CD8-positive, alpha-beta memory T cell (primary cell): ENCODE data around the gene PADI6. TPM values are rescaled to one million over a fixed set of nuclear protein-coding genes. Genes with fewer than 3 reads are reported as not detected.
"Not testable (repeated sequence)": the region's sequence is repeated elsewhere in the genome, so short reads cannot be mapped to it uniquely, and the experiment has no call there.

Experiments
- CTCF ChIA-PET: fragments of 350-600 bp; sonication (Branson Sonifier 250); formaldehyde crosslinking; loops from one replicate; lab custom pipeline; 2021; ENCODE audit warnings: antibody characterized with exemption; lab: Charles Lee
- POLR2A ChIA-PET: fragments of 350-600 bp; sonication (Branson Sonifier 250); formaldehyde crosslinking; loops from one replicate; lab custom pipeline; 2021; ENCODE audit warnings: antibody characterized with exemption; lab: Charles Lee
- DNase-seq, 5 donors: peaks; one replicate each; pipeline versions ENCODE4 v3.0.0 to v3.0.0-alpha.2; 2020 to 2022; ENCODE audit warnings: mixed read lengths in 1 of 5
- H3K27ac ChIP-seq: one replicate; pipeline ENCODE4 v1.7.0; 2013; ENCODE audit warnings: low read depth, mild to moderate bottlenecking, low read length, moderate library complexity
- H3K27me3 ChIP-seq: 2 replicates; pipeline ENCODE4 v1.7.0; 2013; ENCODE audit warnings: low read length, mild to moderate bottlenecking; ENCODE audit not compliant: insufficient read depth, poor library complexity, severe bottlenecking
- H3K36me3 ChIP-seq: 2 replicates; pipeline ENCODE4 v1.7.0; 2013; ENCODE audit warnings: mild to moderate bottlenecking, low read length, moderate library complexity; ENCODE audit not compliant: insufficient read depth
- H3K4me1 ChIP-seq: 2 replicates; pipeline ENCODE4 v1.7.0; 2013; ENCODE audit warnings: mild to moderate bottlenecking, low read length, moderate library complexity; ENCODE audit not compliant: insufficient read depth
- H3K4me3 ChIP-seq: 2 replicates; pipeline ENCODE4 v1.7.0; 2013; ENCODE audit warnings: mild to moderate bottlenecking, low read length
- H3K9me3 ChIP-seq: 2 replicates; pipeline ENCODE4 v1.7.0; 2013; ENCODE audit warnings: mild to moderate bottlenecking, low read length
- H3K27ac Mint-ChIP-seq, 8 donors: one replicate each; pipeline ENCODE4 v1.8.0; 2020 to 2021; ENCODE audit warnings: mixed read lengths in 8 of 8, mild to moderate bottlenecking in 6 of 8, inconsistent platforms in 3 of 8, moderate library complexity in 3 of 8
- H3K27me3 Mint-ChIP-seq, 2 donors: one replicate each; pipeline ENCODE4 v1.8.0; 2020 to 2021; ENCODE audit warnings: mixed read lengths in 2 of 2, mild to moderate bottlenecking in 1 of 2, moderate library complexity in 1 of 2
- H3K36me3 Mint-ChIP-seq, 3 donors: one replicate each; pipeline ENCODE4 v1.8.0; 2020 to 2021; ENCODE audit warnings: mixed read lengths in 3 of 3, inconsistent platforms in 1 of 3, mild to moderate bottlenecking in 1 of 3
- H3K4me1 Mint-ChIP-seq, 3 donors: one replicate each; pipeline ENCODE4 v1.8.0; 2020 to 2021; ENCODE audit warnings: mixed read lengths in 3 of 3, inconsistent platforms in 1 of 3, mild to moderate bottlenecking in 1 of 3
- H3K4me3 Mint-ChIP-seq, 7 donors: one replicate each; pipeline ENCODE4 v1.8.0; 2020 to 2021; ENCODE audit warnings: mixed read lengths in 7 of 7, mild to moderate bottlenecking in 6 of 7, moderate library complexity in 4 of 7, inconsistent platforms in 2 of 7
- H3K9me3 Mint-ChIP-seq, 5 donors: one replicate each; pipeline ENCODE4 v1.8.0; 2020 to 2022; ENCODE audit warnings: mixed read lengths in 5 of 5, mild to moderate bottlenecking in 3 of 5, moderate library complexity in 2 of 5, inconsistent platforms in 1 of 5
- polyA plus RNA-seq: library from polyadenylated mRNA; unstranded; fragments of 300-500 nt; fragmentation: Illumina TruSeq; gene quantifications from one replicate; pipeline ENCODE4 v1.2.3, GENCODE V29; 2021
- total RNA-seq, 2 experiments: library from RNA; stranded (reverse); gene quantifications; one replicate each; pipeline ENCODE4 v1.2.3, GENCODE V29; 2021

The PADI6 gene
- total and polyA plus RNA-seq, 3 experiments from 2014 or later = not detected

DNA sequence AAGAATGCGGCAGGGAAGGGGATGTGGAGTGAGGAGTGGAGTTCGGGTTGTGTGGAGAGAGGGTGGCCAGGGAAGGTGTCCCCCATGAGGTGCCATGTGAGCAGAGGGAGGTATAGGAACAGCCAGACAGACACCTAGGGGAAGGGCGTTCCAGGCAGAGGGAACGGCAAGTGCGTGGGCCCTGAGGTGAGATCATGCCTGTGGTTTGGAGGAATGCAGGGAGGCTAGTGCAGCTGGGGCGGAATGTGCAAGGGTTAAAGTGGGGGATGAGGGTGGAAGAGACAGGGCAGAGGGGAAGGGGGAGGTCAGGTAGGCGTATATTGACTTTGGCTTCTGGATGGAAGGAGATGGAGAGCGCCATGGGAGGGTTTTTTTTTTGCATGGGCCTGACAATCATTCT, 31.6 kb upstream of the PADI6 start:
- Mint-ChIP-seq H3K27me3 (peaks cover 14 to 27% of the 10 kb centered on the region in 2 donors), H3K4me3 (no peak overlapping the region), H3K36me3 (no peaks in the 10 kb centered on the region), H3K4me1 (peaks cover 0 to 5% (median 0%) of the 10 kb centered on the region in 3 donors), H3K27ac (peak overlapping the region in 1 of 8 donors; percentile 66), H3K9me3 (peaks cover 0 to 7% (median 6%) of the 10 kb centered on the region in 5 donors)
- Histone ChIP-seq H3K27me3 (no peaks in the 10 kb centered on the region), H3K27ac (no peak overlapping the region), H3K4me3 (no peak overlapping the region), H3K4me1 (no peaks in the 10 kb centered on the region), H3K36me3 (no peaks in the 10 kb centered on the region), H3K9me3 (no peaks in the 10 kb centered on the region)
- ChIA-PET CTCF (no interaction called here), POLR2A (no interaction called here)
- DNase-seq = no peak

DNA sequence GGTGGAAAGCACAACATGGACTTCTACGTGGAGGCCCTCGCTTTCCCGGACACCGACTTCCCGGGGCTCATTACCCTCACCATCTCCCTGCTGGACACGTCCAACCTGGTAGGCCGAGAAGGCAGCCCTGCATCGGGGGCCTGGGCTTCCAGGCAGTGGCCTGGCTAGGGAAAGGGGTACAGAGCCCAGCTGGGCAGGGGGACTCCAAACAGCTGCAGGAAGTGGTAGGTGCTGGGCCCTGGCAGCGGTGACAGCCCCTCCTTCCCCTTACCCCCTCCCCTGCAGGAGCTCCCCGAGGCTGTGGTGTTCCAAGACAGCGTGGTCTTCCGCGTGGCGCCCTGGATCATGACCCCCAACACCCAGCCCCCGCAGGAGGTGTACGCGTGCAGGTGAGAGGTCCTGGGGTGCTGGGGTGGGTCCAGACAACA, 30.0 kb upstream of the PADI6 start:
- no peak for DNase-seq
- H3K4me1 Mint-ChIP-seq = no peaks in the 10 kb centered on the region
- POLR2A ChIA-PET = no interaction called here
- H3K27ac Mint-ChIP-seq = no peak overlapping the region
- H3K9me3 Mint-ChIP-seq = peaks cover 0 to 7% (median 6%) of the 10 kb centered on the region in 5 donors
- no peak overlapping the region for H3K4me3 Mint-ChIP-seq
- Histone ChIP-seq H3K9me3 (no peaks in the 10 kb centered on the region), H3K4me1 (no peaks in the 10 kb centered on the region), H3K27me3 (no peaks in the 10 kb centered on the region), H3K4me3 (no peak overlapping the region), H3K27ac (no peak overlapping the region), H3K36me3 (no peaks in the 10 kb centered on the region)
- no peaks in the 10 kb centered on the region for H3K36me3 Mint-ChIP-seq
- CTCF ChIA-PET = no interaction called here
- H3K27me3 Mint-ChIP-seq = peaks cover 7 to 16% of the 10 kb centered on the region in 2 donors

DNA sequence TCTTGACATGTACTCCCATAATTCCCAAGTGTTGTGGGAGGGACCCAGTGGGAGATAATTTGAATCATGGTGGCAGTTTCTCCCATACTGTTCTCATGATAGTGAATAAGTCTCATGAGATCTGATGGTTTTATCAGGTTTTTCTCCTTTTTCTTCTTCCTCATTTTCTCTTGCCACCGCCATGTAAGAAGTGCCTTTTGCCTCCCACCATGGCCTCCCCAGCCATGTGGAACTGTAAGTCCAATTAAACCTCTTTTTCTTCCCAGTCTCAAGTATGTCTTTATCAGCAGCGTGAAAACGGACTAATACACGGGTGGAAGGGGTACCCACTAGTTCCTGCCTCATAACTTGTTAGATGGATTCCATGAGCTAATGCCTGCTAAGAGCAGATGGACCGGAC, 26.5 kb upstream of the PADI6 start:
- H3K9me3 Mint-ChIP-seq, H3K4me1 ChIP-seq, POLR2A ChIA-PET, H3K27ac ChIP-seq, H3K4me3 Mint-ChIP-seq, H3K9me3 ChIP-seq, H3K27me3 ChIP-seq, CTCF ChIA-PET, H3K36me3 Mint-ChIP-seq, DNase-seq, H3K4me3 ChIP-seq, H3K36me3 ChIP-seq, H3K4me1 Mint-ChIP-seq: not testable (repeated sequence)
- Mint-ChIP-seq H3K27me3 (peaks cover 4 to 25% of the 10 kb centered on the region in 2 donors), H3K27ac (peak overlapping the region in 1 of 8 donors; percentile 70)

DNA sequence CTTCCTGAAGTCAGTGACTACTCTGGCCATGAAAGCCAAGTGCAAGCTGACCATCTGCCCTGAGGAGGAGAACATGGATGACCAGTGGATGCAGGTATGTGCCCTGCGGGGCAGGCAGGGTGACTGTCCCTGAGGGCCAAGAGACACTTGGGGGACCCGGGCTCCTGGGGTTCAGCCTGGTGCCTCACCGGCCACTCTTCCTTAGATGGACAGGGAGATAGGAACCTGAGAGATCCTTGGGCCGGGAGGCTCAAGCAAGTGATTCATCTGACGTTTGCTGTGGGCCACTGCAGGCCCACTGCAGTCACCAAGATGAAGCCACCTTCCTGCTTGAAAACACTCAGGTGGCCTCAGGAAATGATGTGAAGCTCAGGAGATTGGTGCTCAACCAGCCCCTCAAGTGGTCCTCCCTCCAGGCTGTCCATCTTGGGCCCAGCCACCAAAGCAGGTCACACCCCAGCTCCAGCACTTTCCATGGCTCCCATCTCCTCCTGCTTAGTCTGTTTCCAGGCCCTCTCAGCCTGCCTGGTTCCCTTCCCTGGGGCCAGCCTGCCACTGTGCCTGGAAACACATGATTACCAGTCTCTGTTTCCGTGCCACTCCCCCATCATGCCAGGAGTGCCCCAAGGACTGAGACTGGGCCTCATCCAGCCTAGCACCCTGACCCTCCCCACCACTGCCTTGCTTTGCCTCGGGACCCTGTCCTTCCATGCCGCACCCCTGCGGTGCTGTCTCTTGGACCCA, 25.8 kb upstream of the PADI6 start:
- Histone ChIP-seq H3K27ac (no peak overlapping the region), H3K9me3 (no peaks in the 10 kb centered on the region), H3K36me3 (no peaks in the 10 kb centered on the region), H3K27me3 (no peaks in the 10 kb centered on the region), H3K4me1 (peaks cover 3% of the 10 kb centered on the region), H3K4me3 (no peak overlapping the region)
- no peaks in the 10 kb centered on the region for H3K36me3 Mint-ChIP-seq
- H3K27ac Mint-ChIP-seq = peak overlapping the region in 1 of 8 donors; percentile 27
- CTCF ChIA-PET = no interaction called here
- peaks cover 0 to 2% (median 0%) of the 10 kb centered on the region in 3 donors for H3K4me1 Mint-ChIP-seq
- H3K9me3 Mint-ChIP-seq = peaks cover 0 to 7% (median 6%) of the 10 kb centered on the region in 5 donors
- DNase-seq = no peak
- POLR2A ChIA-PET = no interaction called here
- H3K27me3 Mint-ChIP-seq = peaks cover 4 to 25% of the 10 kb centered on the region in 2 donors
- H3K4me3 Mint-ChIP-seq = no peak overlapping the region

DNA sequence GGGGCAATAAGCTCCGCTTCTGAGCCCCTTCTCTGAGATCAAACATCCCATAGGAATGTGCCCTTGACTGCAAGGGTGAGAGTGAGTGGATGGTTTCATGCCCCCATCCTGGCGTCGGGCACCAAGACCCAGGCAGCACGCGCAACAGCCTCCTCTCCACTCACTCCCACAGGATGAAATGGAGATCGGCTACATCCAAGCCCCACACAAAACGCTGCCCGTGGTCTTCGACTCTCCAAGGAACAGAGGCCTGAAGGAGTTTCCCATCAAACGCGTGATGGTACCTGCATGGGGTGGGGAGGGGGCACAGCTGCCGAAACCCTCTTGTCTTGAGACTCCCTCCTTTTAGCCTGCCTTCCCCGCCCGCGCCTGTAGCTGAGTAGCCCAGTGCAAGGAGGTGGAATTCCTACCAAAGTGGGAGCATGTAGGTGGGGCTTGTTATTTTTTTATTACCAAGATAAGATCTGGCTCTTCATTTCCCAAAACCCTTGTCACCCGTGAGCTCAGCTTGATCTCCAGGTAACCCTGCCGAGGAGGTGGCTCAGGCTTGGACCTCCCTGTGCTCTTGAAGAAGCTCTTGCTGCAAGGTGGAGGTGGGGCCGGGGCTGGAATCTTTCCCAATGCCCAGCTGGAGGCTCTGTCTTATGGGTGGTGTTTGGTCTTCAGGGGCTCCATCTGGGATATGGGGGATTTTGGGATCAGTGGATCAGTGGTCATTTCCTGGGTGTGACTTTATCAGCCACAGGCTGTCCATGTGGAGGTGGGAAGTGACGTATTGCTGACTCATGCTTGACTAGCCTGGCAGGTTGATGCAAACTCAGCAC, 24.0 kb upstream of the PADI6 start:
- ChIA-PET CTCF (no interaction called here), POLR2A (no interaction called here)
- Histone ChIP-seq H3K9me3 (no peaks in the 10 kb centered on the region), H3K36me3 (no peaks in the 10 kb centered on the region), H3K4me1 (peaks cover 3% of the 10 kb centered on the region), H3K27ac (no peak overlapping the region), H3K4me3 (no peak overlapping the region), H3K27me3 (no peaks in the 10 kb centered on the region)
- no peak overlapping the region for H3K4me3 Mint-ChIP-seq
- DNase-seq = no peak
- peaks cover 8 to 25% of the 10 kb centered on the region in 2 donors for H3K27me3 Mint-ChIP-seq
- no peaks in the 10 kb centered on the region for H3K36me3 Mint-ChIP-seq
- H3K9me3 Mint-ChIP-seq = peaks cover 0 to 7% (median 6%) of the 10 kb centered on the region in 5 donors
- H3K27ac Mint-ChIP-seq = no peak overlapping the region
- peaks cover 0 to 2% (median 0%) of the 10 kb centered on the region in 3 donors for H3K4me1 Mint-ChIP-seq

DNA sequence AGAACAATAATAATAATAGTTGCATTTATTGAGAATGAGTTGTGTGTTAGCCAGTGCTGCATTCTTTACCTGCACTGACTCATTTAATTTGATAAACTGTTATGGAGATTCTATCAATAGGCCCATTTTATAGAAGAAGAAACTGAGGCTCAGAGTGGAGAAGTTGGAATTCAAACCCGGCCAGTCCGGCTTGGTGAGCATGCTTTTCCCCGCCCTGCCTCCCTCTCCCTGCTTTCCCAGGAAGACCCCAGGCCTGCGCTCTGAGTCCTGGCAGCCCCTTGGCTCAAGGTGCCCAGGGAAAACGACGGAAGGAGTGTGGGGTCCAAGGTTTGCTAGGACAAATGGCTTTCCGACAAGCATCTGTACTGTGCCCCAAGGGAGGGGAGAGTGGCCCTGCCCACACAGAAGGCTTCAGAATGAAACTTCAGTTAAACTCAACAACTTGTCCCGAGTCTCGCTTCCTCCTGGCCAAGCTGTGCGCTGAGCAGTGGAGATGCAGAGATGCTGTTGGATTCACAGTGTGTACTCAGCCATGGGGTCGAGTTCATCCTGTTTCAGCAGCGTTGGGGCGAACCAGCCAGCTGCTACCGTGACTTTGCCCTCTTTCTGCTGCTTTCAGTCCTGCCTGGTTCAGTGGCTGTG, 23.3 kb upstream of the PADI6 start:
- no peak overlapping the region for H3K27ac ChIP-seq
- Mint-ChIP-seq H3K27ac (no peak overlapping the region), H3K27me3 (peaks cover 12 to 18% of the 10 kb centered on the region in 2 donors), H3K4me1 (peaks cover 0 to 2% (median 0%) of the 10 kb centered on the region in 3 donors), H3K9me3 (peaks cover 0 to 5% (median 4%) of the 10 kb centered on the region in 5 donors), H3K4me3 (no peak overlapping the region), H3K36me3 (no peaks in the 10 kb centered on the region)
- CTCF ChIA-PET = no interaction called here
- POLR2A ChIA-PET = no interaction called here
- H3K9me3 ChIP-seq = no peaks in the 10 kb centered on the region
- DNase-seq = no peak
- no peaks in the 10 kb centered on the region for H3K27me3 ChIP-seq
- no peak overlapping the region for H3K4me3 ChIP-seq
- peaks cover 3% of the 10 kb centered on the region for H3K4me1 ChIP-seq
- H3K36me3 ChIP-seq = no peaks in the 10 kb centered on the region

DNA sequence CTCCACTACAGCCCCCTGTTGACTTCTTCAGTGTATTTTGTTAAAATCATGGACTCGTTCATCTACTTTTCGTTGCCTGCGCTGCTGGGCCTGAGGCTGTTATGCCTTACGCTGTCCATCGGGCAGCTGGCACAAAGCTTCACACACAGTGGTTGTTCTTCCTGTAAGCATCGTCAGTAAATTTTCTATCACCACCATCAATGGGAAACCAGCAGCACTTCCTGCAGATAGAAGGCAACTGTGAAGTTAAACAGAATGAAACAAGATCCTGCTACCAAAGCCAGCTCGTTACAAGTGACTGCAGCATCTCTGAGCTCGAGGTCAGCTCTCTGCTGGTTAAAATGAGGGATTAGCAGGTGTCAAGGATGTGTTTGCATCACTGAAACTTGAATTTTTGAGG, 21.9 kb upstream of the PADI6 start:
- Mint-ChIP-seq H3K36me3 (no peaks in the 10 kb centered on the region), H3K27ac (peak overlapping the region in 1 of 8 donors; percentile 36), H3K9me3 (peaks cover 0 to 2% (median 0%) of the 10 kb centered on the region in 5 donors), H3K4me3 (no peak overlapping the region), H3K27me3 (peaks cover 11 to 17% of the 10 kb centered on the region in 2 donors), H3K4me1 (peaks cover 0 to 2% (median 0%) of the 10 kb centered on the region in 3 donors)
- Histone ChIP-seq H3K27ac (no peak overlapping the region), H3K4me1 (peaks cover 3% of the 10 kb centered on the region), H3K4me3 (no peak overlapping the region), H3K36me3 (no peaks in the 10 kb centered on the region), H3K27me3 (no peaks in the 10 kb centered on the region), H3K9me3 (no peaks in the 10 kb centered on the region)
- no peak for DNase-seq
- ChIA-PET CTCF (no interaction called here), POLR2A (no interaction called here)
